ENCODE measurements around the gene EIF4E1B.
A peak's percentile ranks its signal among the peaks of the same experiment; 100 is the strongest.

Gene EIF4E1B

GRCh38 chr5:176647843-176648473, 17.5 kb downstream of the EIF4E1B start:
- DNase-seq: no peak

GRCh38 chr5:176648474-176649194, 18.2 kb downstream of the EIF4E1B start:
- no peak for DNase-seq

- DNase-seq: peak; percentile 31
Observed at GRCh38 chr5:176650354-176650884, 19.9 kb downstream of the EIF4E1B start.

- DNase-seq: peak; percentile 60
Observed at GRCh38 chr5:176651472-176651980, 21.1 kb downstream of the EIF4E1B start.

- peak; percentile 94 for DNase-seq
Observed at GRCh38 chr5:176652136-176652535, 21.7 kb downstream of the EIF4E1B start.

- peak; percentile 89 for DNase-seq
Observed at GRCh38 chr5:176653401-176654385, 23.2 kb downstream of the EIF4E1B start.

GRCh38 chr5:176654856-176655255, 24.4 kb downstream of the EIF4E1B start:
- no peak for DNase-seq

- DNase-seq: no peak
Observed at GRCh38 chr5:176656467-176656990, 26.1 kb downstream of the EIF4E1B start.

- peak; percentile 69 for DNase-seq
Observed at GRCh38 chr5:176658007-176658599, 27.6 kb downstream of the EIF4E1B start.

GRCh38 chr5:176658817-176659511, 28.5 kb downstream of the EIF4E1B start:
- no peak for DNase-seq

GRCh38 chr5:176659512-176659839, 29.0 kb downstream of the EIF4E1B start:
- DNase-seq: no peak

- DNase-seq: no peak
Observed at GRCh38 chr5:176659860-176660461, 29.5 kb downstream of the EIF4E1B start.

GRCh38 chr5:176660530-176660859, 30.0 kb downstream of the EIF4E1B start:
- no peak for DNase-seq

- DNase-seq: peak; percentile 48
Observed at GRCh38 chr5:176660860-176661641, 30.6 kb downstream of the EIF4E1B start.

- no peak for DNase-seq
Observed at GRCh38 chr5:176661676-176662075, 31.2 kb downstream of the EIF4E1B start.

- DNase-seq: no peak
Observed at GRCh38 chr5:176662371-176663333, 32.2 kb downstream of the EIF4E1B start.

- DNase-seq: no peak
Observed at GRCh38 chr5:176663566-176663965, 33.1 kb downstream of the EIF4E1B start.

GRCh38 chr5:176664479-176664878, 34.0 kb downstream of the EIF4E1B start:
- no peak for DNase-seq

GRCh38 chr5:176664886-176665285, 34.4 kb downstream of the EIF4E1B start:
- DNase-seq: no peak

Measured in NCI-H446 treated with DMSO at 0.1 percent for 48 hours (cell line).